Esophagus squamous epithelium (tissue), 5 donors: Measurements from ENCODE around the gene SPR. TPM values are rescaled to one million over a fixed set of nuclear protein-coding genes. Genes with fewer than 3 reads are reported as not detected.

Experiments
- DNase-seq: peaks from one replicate; lab custom pipeline; 2025; lab: John Stamatoyannopoulos, UW
- H3K27ac ChIP-seq, 4 donors: fragments of 200-600 bp; sonication (generic); one replicate each; pipeline ENCODE4 v1.5.1; 2016 to 2019; ENCODE audit warnings: mild to moderate bottlenecking in 1 of 4
- H3K27me3 ChIP-seq, 4 donors: fragments of 200-600 bp; sonication (generic); 1 replicate in 3 of 4; 2 replicates in 1 of 4; pipeline versions ENCODE4 v1.5.1 to v1.6.0; 2017 to 2021; ENCODE audit warnings: antibody characterized with exemption in 1 of 4
- H3K36me3 ChIP-seq, 3 donors: fragments of 200-600 bp; sonication (generic); one replicate each; pipeline ENCODE4 v1.5.1; 2016 to 2019
- H3K4me1 ChIP-seq, 3 donors: fragments of 200-600 bp; sonication (generic); one replicate each; pipeline ENCODE4 v1.5.1; 2017 to 2019
- H3K4me3 ChIP-seq, 4 donors: fragments of 200-600 bp; sonication (generic); 1 replicate in 3 of 4; 2 replicates in 1 of 4; pipeline ENCODE4 v1.5.1; 2016 to 2019; ENCODE audit warnings: mild to moderate bottlenecking in 2 of 4, moderate library complexity in 1 of 4
- H3K9me3 ChIP-seq, 3 donors: fragments of 200-600 bp; sonication (generic); one replicate each; pipeline ENCODE4 v1.5.1; 2016 to 2019
- POLR2A ChIP-seq, 4 donors: fragments of 450-650 bp; IDR thresholded peaks; one replicate each; pipeline ENCODE4 v1.6.1; 2017; ENCODE audit warnings: antibody characterized with exemption in 4 of 4, mild to moderate bottlenecking in 4 of 4, moderate library complexity in 3 of 4
- WGBS, 2 donors: methylation state at CpG; one replicate each; pipeline ENCODE4 v1.1.5; 2018; 5-methylcytosine and 5-hydroxymethylcytosine counted together
- intact Hi-C: fragments of 100-400 bp; cut with DNase I; formaldehyde crosslinking; loops from one replicate; pipeline ENCODE4 v1.15.0; 2022
- total RNA-seq, 4 donors: library from RNA; depleted of rRNA; stranded (reverse); fragments of >200 nt; gene quantifications; one replicate each; pipeline ENCODE4 v1.1.0, GENCODE V29; 2016
- TF ChIP-seq, protein P1 (sequence below), 6 experiments: fragments of 450-650 bp in 4 of 6; fragments of 200-600 bp in 2 of 6; sonication (generic) in 2 of 6; IDR thresholded peaks; one replicate each; pipeline ENCODE4 v1.5.1; 2016 to 2019; ENCODE audit warnings: antibody characterized with exemption in 6 of 6, mild to moderate bottlenecking in 4 of 6, moderate library complexity in 4 of 6
- donor health status: DM: yes; HTN: yes; CAD: no.

SPR gene
- total RNA-seq, 4 donors from 2014 or later, result 16.6 to 30.9 (median 22.8) TPM

DNA sequence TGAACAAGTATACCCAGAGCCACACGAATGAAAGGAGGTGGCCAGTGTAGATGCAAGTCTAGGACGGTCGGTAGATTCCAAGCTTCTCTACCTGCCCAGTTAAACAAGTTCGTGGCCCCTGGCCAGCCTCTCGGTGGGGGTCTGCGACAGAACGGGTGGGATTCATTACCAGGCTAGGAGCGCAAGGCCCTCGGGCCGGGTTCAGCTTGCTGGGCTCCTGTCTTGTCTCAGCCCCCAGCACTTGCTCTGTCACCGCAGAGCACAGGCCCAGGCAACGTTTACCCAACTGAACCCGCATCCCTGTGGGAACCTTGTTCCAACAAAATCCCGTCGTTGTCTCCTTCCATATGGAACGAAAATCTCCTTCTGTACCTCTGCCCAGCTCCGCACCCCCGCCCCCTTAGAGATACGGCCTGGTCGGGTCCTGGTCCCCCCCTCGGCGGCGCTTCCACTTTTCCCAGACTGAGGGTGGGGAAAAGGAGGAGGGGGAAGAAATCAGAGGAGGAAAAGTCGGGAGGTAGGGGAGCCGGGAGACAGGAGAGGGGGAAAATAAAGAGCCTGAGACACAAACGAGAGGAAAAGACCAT lies 28.2 kb downstream of the SPR start:
- Histone ChIP-seq H3K9me3 (no peaks in the 10 kb centered on the region), H3K27me3 (peaks cover 53 to 100% (median 70%) of the 10 kb centered on the region in 4 donors), H3K36me3 (no peaks in the 10 kb centered on the region), H3K4me1 (peaks cover 37 to 53% (median 38%) of the 10 kb centered on the region in 3 donors), H3K4me3 (peak overlapping the region; percentile 24 to 63 (median 48)), H3K27ac (no peak overlapping the region)
- intact Hi-C loops, result no loop called here
- TF ChIP-seq, protein P1, sequence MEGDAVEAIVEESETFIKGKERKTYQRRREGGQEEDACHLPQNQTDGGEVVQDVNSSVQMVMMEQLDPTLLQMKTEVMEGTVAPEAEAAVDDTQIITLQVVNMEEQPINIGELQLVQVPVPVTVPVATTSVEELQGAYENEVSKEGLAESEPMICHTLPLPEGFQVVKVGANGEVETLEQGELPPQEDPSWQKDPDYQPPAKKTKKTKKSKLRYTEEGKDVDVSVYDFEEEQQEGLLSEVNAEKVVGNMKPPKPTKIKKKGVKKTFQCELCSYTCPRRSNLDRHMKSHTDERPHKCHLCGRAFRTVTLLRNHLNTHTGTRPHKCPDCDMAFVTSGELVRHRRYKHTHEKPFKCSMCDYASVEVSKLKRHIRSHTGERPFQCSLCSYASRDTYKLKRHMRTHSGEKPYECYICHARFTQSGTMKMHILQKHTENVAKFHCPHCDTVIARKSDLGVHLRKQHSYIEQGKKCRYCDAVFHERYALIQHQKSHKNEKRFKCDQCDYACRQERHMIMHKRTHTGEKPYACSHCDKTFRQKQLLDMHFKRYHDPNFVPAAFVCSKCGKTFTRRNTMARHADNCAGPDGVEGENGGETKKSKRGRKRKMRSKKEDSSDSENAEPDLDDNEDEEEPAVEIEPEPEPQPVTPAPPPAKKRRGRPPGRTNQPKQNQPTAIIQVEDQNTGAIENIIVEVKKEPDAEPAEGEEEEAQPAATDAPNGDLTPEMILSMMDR (IDR thresholded peaks at IDR 0.05), result no peak
- no peak for TF ChIP-seq POLR2A (IDR thresholded peaks at IDR 0.05)
- DNase-seq, result no peak
- 5 to 7% methylated on average over 12 to 24 of the region's 26 CpGs for WGBS, 2 donors

DNA sequence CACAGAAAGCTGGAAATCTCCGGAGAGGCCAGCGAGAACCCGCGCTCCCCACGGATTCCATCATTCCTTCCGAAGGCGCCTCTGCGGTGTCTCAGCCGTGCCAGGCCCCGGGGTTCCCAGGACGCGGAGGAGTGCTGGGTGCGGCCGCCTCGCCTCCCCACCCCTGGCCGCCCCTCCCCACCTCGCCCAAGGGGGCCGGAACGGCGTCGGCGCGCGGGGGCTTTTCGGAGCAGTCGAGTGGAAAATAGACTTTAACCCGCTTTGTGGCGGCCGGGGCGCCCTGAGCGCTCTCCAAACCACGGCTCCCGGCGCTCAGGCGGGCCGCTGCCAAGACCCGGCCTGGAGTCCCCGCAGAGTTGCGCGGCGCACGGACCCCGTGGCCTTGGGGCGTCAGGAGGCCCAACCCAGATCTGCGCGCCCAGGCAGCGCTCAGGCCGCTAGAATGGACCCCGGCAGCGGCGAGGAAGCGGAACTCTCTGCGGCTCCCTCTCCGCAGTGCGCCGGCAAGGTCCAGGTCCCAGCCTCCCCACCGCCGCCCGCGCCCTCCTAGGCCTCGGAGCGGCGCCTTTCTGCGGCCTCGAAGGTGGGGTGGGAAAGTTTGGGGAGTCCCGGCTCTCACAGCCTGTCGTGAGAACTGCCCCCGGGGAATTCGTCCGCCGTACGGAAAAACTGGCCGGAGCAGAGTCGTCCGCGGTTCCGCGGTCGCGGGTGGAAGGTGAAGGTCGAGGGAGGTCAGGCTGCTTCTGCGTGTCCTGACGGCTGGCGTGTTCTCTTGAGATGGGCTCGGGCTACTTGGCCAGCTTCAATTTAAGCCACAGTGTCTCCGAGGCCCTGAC lies 28.9 kb downstream of the SPR start:
- Histone ChIP-seq H3K27ac (no peak overlapping the region), H3K36me3 (no peaks in the 10 kb centered on the region), H3K4me3 (peak overlapping the region; percentile 24 to 63 (median 48)), H3K9me3 (no peaks in the 10 kb centered on the region), H3K27me3 (peaks cover 60 to 100% (median 73%) of the 10 kb centered on the region in 4 donors), H3K4me1 (peaks cover 37 to 59% (median 41%) of the 10 kb centered on the region in 3 donors)
- no peak for DNase-seq
- WGBS, 2 donors, result 0 to 2% methylated on average over 11 to 12 of the region's 86 CpGs
- TF ChIP-seq, protein P1 (IDR thresholded peaks at IDR 0.05), result no peak
- no peak for TF ChIP-seq POLR2A (IDR thresholded peaks at IDR 0.05)
- intact Hi-C loops, result no loop called here

DNA sequence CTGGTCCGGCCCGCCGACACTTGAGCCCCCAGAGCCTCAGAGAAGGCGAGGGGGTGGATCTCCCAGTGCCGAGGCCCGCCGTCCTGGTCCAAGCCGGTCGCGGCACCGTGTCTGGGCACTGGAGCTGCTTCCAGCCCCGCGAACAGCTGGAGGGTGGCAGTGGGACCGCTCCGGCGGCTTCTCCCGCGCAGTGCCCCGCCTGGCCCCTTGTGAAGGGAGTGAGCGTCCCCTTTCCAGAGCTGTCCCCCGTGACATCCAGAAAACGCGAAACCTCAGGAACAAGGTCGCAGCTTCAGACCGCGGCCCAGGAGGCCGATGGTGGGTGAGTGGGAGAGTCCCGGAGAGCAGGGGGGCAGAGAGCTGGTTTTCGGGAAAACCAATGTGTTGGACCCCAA lies 29.5 kb downstream of the SPR start:
- intact Hi-C loops, result no loop called here
- no peak for DNase-seq
- peaks cover 66 to 100% (median 79%) of the 10 kb centered on the region in 4 donors for H3K27me3 ChIP-seq
- WGBS, 2 donors, result 0 to 12% methylated on average over 5 of the region's 29 CpGs
- H3K9me3 ChIP-seq, result no peaks in the 10 kb centered on the region
- H3K4me3 ChIP-seq, result peak overlapping the region; percentile 24 to 63 (median 48)
- peaks cover 37 to 59% (median 41%) of the 10 kb centered on the region in 3 donors for H3K4me1 ChIP-seq
- no peak for TF ChIP-seq POLR2A (IDR thresholded peaks at IDR 0.05)
- TF ChIP-seq, protein P1 (IDR thresholded peaks at IDR 0.05), result no peak
- H3K27ac ChIP-seq, result no peak overlapping the region
- H3K36me3 ChIP-seq, result no peaks in the 10 kb centered on the region

DNA sequence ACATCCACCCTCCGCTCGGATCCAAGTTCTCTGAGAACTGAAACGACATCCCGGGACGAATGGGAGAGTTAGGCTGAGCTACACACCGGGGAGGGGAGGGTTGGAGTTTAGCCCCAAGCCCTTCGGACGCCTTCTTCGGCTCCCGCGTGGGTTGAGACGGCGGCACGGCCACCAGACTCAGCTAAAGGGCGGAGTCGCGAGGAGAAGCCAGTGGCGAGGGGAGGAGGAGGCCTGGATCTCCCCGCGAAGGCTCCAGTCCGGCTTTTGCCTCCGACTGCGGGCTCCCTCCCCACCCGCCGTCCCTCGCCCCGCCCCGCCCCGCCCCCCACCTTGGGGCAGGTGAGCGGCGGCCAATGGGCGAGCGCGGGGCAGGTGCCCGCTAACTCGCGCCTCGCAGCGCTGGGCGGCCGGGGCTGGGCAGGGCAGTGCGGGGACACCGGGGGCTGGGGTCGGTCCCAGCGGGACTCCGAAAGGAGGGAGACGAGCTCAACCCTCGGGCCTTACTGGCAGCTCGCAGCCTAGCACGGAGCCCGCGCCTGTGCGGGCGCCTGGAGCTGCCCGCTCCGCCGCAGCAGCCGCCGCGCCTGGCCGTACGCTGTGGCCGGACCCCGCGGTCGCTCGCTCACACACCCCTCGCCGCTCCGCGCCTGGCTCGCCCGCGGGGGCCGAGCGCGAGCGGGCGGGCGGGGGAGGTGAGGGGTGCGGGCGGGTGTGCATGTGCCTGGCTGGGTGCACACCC lies 30.1 kb downstream of the SPR start, which contains the start of gene EMX1:
Gene EMX1, plus strand, starts transcription at position 382 of the 739 bp plus-strand sequence. Its CDS starts 334 bp downstream, at position 716.
- H3K4me3 ChIP-seq, result peak within 1 kb of the TSS; percentile 24 to 63 (median 48)
- DNase-seq, result no peak
- no peaks in the 10 kb centered on the region for H3K9me3 ChIP-seq
- H3K4me1 ChIP-seq, result peaks cover 37 to 59% (median 41%) of the 10 kb centered on the region in 3 donors
- TF ChIP-seq, protein P1 (IDR thresholded peaks at IDR 0.05), result no peak
- TF ChIP-seq POLR2A (IDR thresholded peaks at IDR 0.05), result no peak
- 0% methylated on average over 29 of the region's 82 CpGs; no CpG with 5 or more reads in 1 of the 2 donors for WGBS, 2 donors
- intact Hi-C loops, result no loop called here
- H3K27ac ChIP-seq, result no peak within 1 kb of the TSS
- peaks cover 71 to 100% (median 83%) of the 10 kb centered on the region in 4 donors for H3K27me3 ChIP-seq
- H3K36me3 ChIP-seq, result no peaks in the 10 kb centered on the region
